IMR-90 (cell line): ENCODE results near the gene KPRP. TPM values are rescaled to one million over a fixed set of nuclear protein-coding genes. Genes with fewer than 3 reads are reported as not detected.

Source experiments
- ATAC-seq: fragments of 200-7000 bp; cut with Tn5 transposase; 2 replicates; pipeline ENCODE4 v1.9.1; 2020; ENCODE audit warnings: low read depth, mild to moderate bottlenecking, moderate library complexity
- BruUV-seq: library from RNA; stranded (reverse); fragments of 400-500 nt; replicated peaks from 2 replicates; lab custom pipeline; 2021; lab: Mats Ljungman, UMichigan
- CTCF ChIA-PET: fragments of 300-600 bp; formaldehyde crosslinking; extraction: SDS; loops from one replicate; lab custom pipeline; 2021; ENCODE audit warnings: antibody characterized with exemption; lab: Yijun Ruan, JAX
- POLR2A ChIA-PET: fragments of 300-600 bp; sonication (Branson Sonifier 250); formaldehyde crosslinking; loops from one replicate; lab custom pipeline; 2022; ENCODE audit warnings: antibody characterized with exemption; ENCODE audit not compliant: unreplicated experiment; lab: Charles Lee
- DNase-seq: peaks from one replicate; pipeline ENCODE4 v3.0.0; 2013
- H2AFZ ChIP-seq: replicated peaks from 2 replicates; pipeline ENCODE3; 2013; ENCODE audit warnings: low read length, mild to moderate bottlenecking; ENCODE audit not compliant: poor library complexity
- H2AK5ac ChIP-seq: 2 replicates; pipeline ENCODE4 v1.6.1; 2013; ENCODE audit warnings: low read depth, low read length, inconsistent platforms
- H2AK9ac ChIP-seq: replicated peaks from 2 replicates; pipeline ENCODE3; 2013; ENCODE audit warnings: mild to moderate bottlenecking, low read depth, low read length, moderate library complexity; ENCODE audit not compliant: poor library complexity
- H2BK120ac ChIP-seq: 2 replicates; pipeline ENCODE4 v1.6.1; 2013; ENCODE audit warnings: low read depth, low read length, inconsistent platforms
- H2BK15ac ChIP-seq: 3 replicates; pipeline ENCODE4 v1.6.1; 2013; ENCODE audit warnings: low read depth, low read length, inconsistent platforms
- H2BK20ac ChIP-seq: 2 replicates; pipeline ENCODE4 v1.6.1; 2013; ENCODE audit warnings: low read depth, mild to moderate bottlenecking, inconsistent platforms, low read length, moderate library complexity
- H2BK5ac ChIP-seq: 2 replicates; pipeline ENCODE4 v1.6.1; 2013; ENCODE audit warnings: mild to moderate bottlenecking, low read depth, low read length, inconsistent platforms; ENCODE audit not compliant: poor library complexity, severe bottlenecking
- H3K14ac ChIP-seq: replicated peaks from 2 replicates; pipeline ENCODE4 v1.6.1; 2013; ENCODE audit warnings: low read depth, low read length, inconsistent platforms
- H3K18ac ChIP-seq: 2 replicates; pipeline ENCODE4 v1.6.1; 2013; ENCODE audit warnings: low read depth, low read length, control low read depth
- H3K23ac ChIP-seq: 2 replicates; pipeline ENCODE4 v1.6.1; 2013; ENCODE audit warnings: low read depth, low read length, inconsistent platforms
- H3K27ac ChIP-seq: 2 replicates; pipeline ENCODE4 v1.5.1; 2013; ENCODE audit warnings: mild to moderate bottlenecking, control low read depth, low read length; ENCODE audit not compliant: insufficient read depth
- H3K27me3 ChIP-seq: 2 replicates; pipeline ENCODE4 v1.6.1; 2013; ENCODE audit warnings: low read length; ENCODE audit not compliant: control insufficient read depth, insufficient read depth
- H3K36me3 ChIP-seq: 2 replicates; pipeline ENCODE4 v1.6.1; 2013; ENCODE audit warnings: low read length, mixed read lengths; ENCODE audit not compliant: control insufficient read depth, insufficient read depth
- H3K4ac ChIP-seq: 2 replicates; pipeline ENCODE4 v1.6.1; 2013; ENCODE audit warnings: low read depth, low read length, inconsistent platforms
- H3K4me1 ChIP-seq: 2 replicates; pipeline ENCODE4 v1.6.1; 2013; ENCODE audit warnings: low read length, mixed read lengths; ENCODE audit not compliant: control insufficient read depth, insufficient read depth
- H3K4me2 ChIP-seq: 2 replicates; pipeline ENCODE4 v1.6.1; 2013; ENCODE audit warnings: low read depth, mild to moderate bottlenecking, control low read depth, low read length, moderate library complexity
- H3K4me3 ChIP-seq: 2 replicates; pipeline ENCODE4 v1.5.1; 2013; ENCODE audit warnings: low read depth, mild to moderate bottlenecking, control low read depth, low read length, moderate library complexity; ENCODE audit not compliant: insufficient read depth
- H3K56ac ChIP-seq: 2 replicates; pipeline ENCODE4 v1.6.1; 2013; ENCODE audit warnings: low read length, inconsistent platforms; ENCODE audit not compliant: insufficient read depth; ENCODE audit errors: extremely low read depth
- H3K79me1 ChIP-seq, 2 experiments: 2 replicates each; pipeline ENCODE4 v1.6.1; 2013; ENCODE audit warnings: low read length in 2 of 2, inconsistent platforms in 1 of 2, low read depth in 1 of 2
- H3K9ac ChIP-seq: 2 replicates; pipeline ENCODE4 v1.6.1; 2013; ENCODE audit warnings: low read depth, low read length, control low read depth
- H3K9me1 ChIP-seq: 2 replicates; pipeline ENCODE4 v1.6.1; 2013; ENCODE audit warnings: low read length, inconsistent platforms; ENCODE audit not compliant: insufficient read depth
- H3K9me3 ChIP-seq: 2 replicates; pipeline ENCODE4 v1.6.1; 2013; ENCODE audit warnings: low read length; ENCODE audit not compliant: control insufficient read depth, insufficient read depth
- H4K20me1 ChIP-seq: 2 replicates; pipeline ENCODE4 v1.6.1; 2013; ENCODE audit warnings: low read length, inconsistent platforms; ENCODE audit not compliant: insufficient read depth
- H4K5ac ChIP-seq: 2 replicates; pipeline ENCODE4 v1.6.1; 2013; ENCODE audit warnings: mild to moderate bottlenecking, low read depth, low read length, control low read depth
- H4K8ac ChIP-seq, 2 experiments: 2 replicates each; pipeline ENCODE4 v1.6.1; 2013; ENCODE audit warnings: low read depth in 2 of 2, low read length in 2 of 2, control low read depth in 1 of 2, inconsistent platforms in 1 of 2
- H4K91ac ChIP-seq: 2 replicates; pipeline ENCODE4 v1.6.1; 2013; ENCODE audit warnings: low read depth, low read length, inconsistent platforms; ENCODE audit not compliant: insufficient read depth
- BHLHE40 ChIP-seq: fragments of 150-350 bp; IDR thresholded peaks from 2 replicates; pipeline ENCODE4 v1.6.1; 2016; ENCODE audit warnings: mild to moderate bottlenecking, low read depth, low read length
- CEBPB ChIP-seq: IDR thresholded peaks from 2 replicates; pipeline ENCODE4 v1.6.1; 2012; ENCODE audit warnings: low read depth, low read length, improper control_type of control experiment
- CHD1 ChIP-seq: IDR thresholded peaks from 2 replicates; pipeline ENCODE4 v1.6.1; 2012; ENCODE audit warnings: low read depth, low read length, improper control_type of control experiment
- CTCF ChIP-seq: conservative IDR thresholded peaks from 2 replicates; pipeline ENCODE4 v1.5.1; 2012; ENCODE audit warnings: mild to moderate bottlenecking, low read depth, low read length, improper control_type of control experiment
- ELK1 ChIP-seq: fragments of 150-350 bp; IDR thresholded peaks from 2 replicates; pipeline ENCODE4 v1.6.1; 2016; ENCODE audit warnings: low read depth, mild to moderate bottlenecking, low read length, moderate library complexity, borderline replicate concordance
- FOS ChIP-seq: fragments of 150-350 bp; IDR thresholded peaks from 2 replicates; pipeline ENCODE4 v1.6.1; 2016; ENCODE audit warnings: low read depth, low read length
- MAFK ChIP-seq: IDR thresholded peaks from 2 replicates; pipeline ENCODE4 v1.6.1; 2012; ENCODE audit warnings: low read depth, low read length, improper control_type of control experiment
- MAZ ChIP-seq: IDR thresholded peaks from 2 replicates; pipeline ENCODE4 v1.6.1; 2012; ENCODE audit warnings: low read depth, mild to moderate bottlenecking, low read length, improper control_type of control experiment, moderate library complexity, borderline replicate concordance
- MXI1 ChIP-seq: IDR thresholded peaks from 2 replicates; pipeline ENCODE4 v1.6.1; 2012; ENCODE audit warnings: low read depth, mild to moderate bottlenecking, low read length, moderate library complexity, borderline replicate concordance
- NFE2L2 ChIP-seq: fragments of 150-350 bp; IDR thresholded peaks from 2 replicates; pipeline ENCODE4 v1.6.1; 2016; ENCODE audit warnings: low read depth, mild to moderate bottlenecking, low read length
- RAD21 ChIP-seq: IDR thresholded peaks from 2 replicates; pipeline ENCODE4 v1.6.1; 2012; ENCODE audit warnings: low read length, improper control_type of control experiment
- RFX5 ChIP-seq: IDR thresholded peaks from 2 replicates; pipeline ENCODE4 v1.8.0; 2012; ENCODE audit warnings: low read depth, mild to moderate bottlenecking, low read length, moderate library complexity
- SMC3 ChIP-seq: fragments of 150-350 bp; IDR thresholded peaks from 2 replicates; pipeline ENCODE4 v1.6.1; 2016; ENCODE audit warnings: low read depth, mild to moderate bottlenecking, antibody characterized with exemption, low read length, moderate library complexity
- WGBS, 2 experiments: methylation state at CpG; one replicate each; pipeline versions ENCODE4 v1.1.5 to v1.1.7; 2013; ENCODE audit warnings: missing lambda C conversion rate in 2 of 2; ENCODE audit not compliant: insufficient read length in 1 of 2; ENCODE audit errors: extremely low coverage in 2 of 2; 5-methylcytosine and 5-hydroxymethylcytosine counted together
- dilution Hi-C: fragments of 300-500 bp; cut with HindIII; formaldehyde crosslinking; loops from one replicate; pipeline ENCODE4 v1.14.3; 2018; ENCODE audit warnings: low sequenced_read_pairs; ENCODE audit not compliant: unreplicated experiment
- in situ Hi-C: fragments of 300-500 bp; cut with MboI; formaldehyde crosslinking; loops from 3 replicates; pipeline ENCODE4 v1.14.3; 2019; ENCODE audit warnings: low sequenced_read_pairs, inconsistent platforms, mixed read lengths
- intact Hi-C: fragments of 100-400 bp; cut with micrococcal nuclease; formaldehyde crosslinking; loops from 2 replicates; pipeline ENCODE4 v1.10.0; 2022
- polyA plus RNA-seq, 3 experiments: library from polyadenylated mRNA; depleted of rRNA; stranded (reverse); fragments of >200 nt; gene quantifications; 2 replicates each; pipeline ENCODE4 v1.2.3, GENCODE V29; 2012; ENCODE audit warnings: low replicate concordance in 1 of 3
- total RNA-seq: library from RNA; depleted of rRNA; stranded (reverse); fragments of >200 nt; gene quantifications from 2 replicates; pipeline ENCODE4 v1.2.3, GENCODE V29; 2012

KPRP gene
- total and polyA plus RNA-seq, 2 of the 4 experiments (the other 2 are of a cell fraction) = not detected

GRCh38 chr1:152786077-152786476, 28.3 kb downstream of the KPRP start, which contains the start of gene LCE1E:
Gene LCE1E, plus strand, starts transcription at chr1:152786257. Its CDS starts 1,043 bp downstream, at chr1:152787300.
- Histone ChIP-seq H2AFZ (no peak within 1 kb of the TSS), H3K56ac (no peak within 1 kb of the TSS), H3K4me2 (no peak within 1 kb of the TSS), H3K4ac (no peak within 1 kb of the TSS), H3K36me3 (no peaks in the 10 kb centered on the region), H2BK20ac (no peak within 1 kb of the TSS), H3K4me1 (no peaks in the 10 kb centered on the region), H3K27me3 (no peaks in the 10 kb centered on the region), H2AK5ac (no peak within 1 kb of the TSS), H4K91ac (no peak within 1 kb of the TSS), H3K23ac (no peak within 1 kb of the TSS), H3K14ac (no peak within 1 kb of the TSS), H3K18ac (no peak within 1 kb of the TSS), H3K9ac (no peak within 1 kb of the TSS), H2AK9ac (no peak within 1 kb of the TSS), H2BK5ac (no peak within 1 kb of the TSS), H3K27ac (no peak within 1 kb of the TSS), H3K4me3 (no peak within 1 kb of the TSS), H4K8ac (no peak within 1 kb of the TSS), H3K79me1 (no peaks in the 10 kb centered on the region), H3K9me1 (no peaks in the 10 kb centered on the region), H2BK120ac (no peak within 1 kb of the TSS), H4K5ac (no peak within 1 kb of the TSS), H4K20me1 (no peaks in the 10 kb centered on the region), H2BK15ac (no peak within 1 kb of the TSS), H3K9me3 (no peaks in the 10 kb centered on the region)
- CTCF ChIA-PET = interaction anchor here (0.6 kb wide), 1 partner anchor 51 kb away, joined by 4 read pairs; no protein-coding TSS in a partner anchor
- BruUV-seq = no TSS peak
- dilution Hi-C loops (no loop called here), in situ Hi-C loops (no loop called here), intact Hi-C loops (no loop called here)
- no CpG with 5 or more reads among the region's 2 CpGs for WGBS, 2 experiments
- no peak for DNase-seq
- POLR2A ChIA-PET = no interaction called here
- ATAC-seq = no peak
- TF ChIP-seq RAD21 (no peak), MAFK (no peak), SMC3 (no peak), NFE2L2 (no peak), CHD1 (no peak), MXI1 (no peak), CTCF (no peak), CEBPB (no peak), MAZ (no peak), FOS (no peak), RFX5 (no peak), BHLHE40 (no peak), ELK1 (no peak)
